Activated CD4-positive, alpha-beta T cell treated with anti-CD3 and anti-CD28 coated beads, Interleukin-2, amount 50 U/mL, for 24 hours (primary cell): ENCODE results near the gene PACSIN1.
"Not testable (repeated sequence)": the region's sequence is repeated elsewhere in the genome, so short reads cannot be mapped to it uniquely, and the experiment has no call there.

ENCODE experiments used
- DNase-seq, 2 donors: peaks; one replicate each; pipeline ENCODE4 v3.0.0-alpha.2; 2020; ENCODE audit warnings: low read depth in 1 of 2, low spot score in 1 of 2

Gene PACSIN1

DNA sequence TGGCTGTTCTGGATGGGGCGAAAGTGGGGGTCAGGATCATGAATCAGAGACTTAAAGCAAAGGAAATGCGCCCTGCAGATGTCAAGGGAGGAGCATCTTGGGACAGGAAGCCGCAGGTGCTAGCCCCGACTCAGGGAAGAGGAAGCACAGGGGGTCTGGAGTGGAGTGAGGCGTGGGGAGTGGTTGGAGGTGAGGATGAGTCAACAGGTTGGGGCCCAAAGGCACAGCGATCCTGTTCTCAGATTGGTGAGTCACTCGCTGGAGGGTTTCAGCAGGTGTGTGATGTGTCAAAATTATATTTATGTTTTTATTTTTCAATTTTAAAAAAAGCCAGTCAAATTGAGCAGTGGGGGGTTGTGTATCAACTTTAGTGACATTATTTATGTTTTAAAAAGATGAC lies 19.0 kb downstream of the PACSIN1 start:
- peak; percentile 35 to 70 for DNase-seq

DNA sequence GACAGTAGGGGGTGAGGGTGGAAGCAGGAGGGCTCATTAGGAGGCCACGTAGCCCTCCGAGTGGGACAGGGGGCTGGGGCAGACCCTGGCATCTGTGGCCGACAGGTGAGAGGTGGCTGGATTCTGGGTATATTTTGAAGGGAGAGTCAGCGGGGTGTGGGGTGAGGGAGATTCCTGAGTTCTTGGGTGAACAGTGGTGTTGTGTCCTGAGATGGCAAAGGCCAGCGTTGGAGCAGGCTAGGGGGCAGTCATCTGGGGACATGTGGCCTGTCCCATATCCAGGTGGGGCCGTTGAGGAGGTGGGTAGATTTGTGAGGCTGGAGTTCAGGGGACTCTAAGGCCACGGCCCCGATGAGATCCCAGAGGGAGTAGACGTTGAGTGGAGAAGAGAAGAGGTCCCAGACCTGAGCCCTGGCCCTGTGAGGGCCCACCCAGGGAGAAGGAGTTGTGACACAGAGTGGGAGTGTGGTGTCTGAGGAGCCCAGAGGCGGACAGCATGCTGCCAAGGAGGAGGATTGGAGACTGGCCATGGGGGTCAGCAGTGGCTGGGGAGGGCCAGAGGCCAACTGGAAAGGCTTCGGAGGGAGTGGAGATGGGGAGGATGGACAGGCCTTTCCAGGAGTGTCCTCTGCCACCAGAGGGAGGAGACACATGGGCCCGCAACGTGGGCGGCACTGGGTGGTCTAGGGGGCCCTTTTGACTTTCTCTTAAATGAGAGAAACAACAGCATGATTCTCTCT lies 19.6 kb downstream of the PACSIN1 start:
- no peak for DNase-seq

DNA sequence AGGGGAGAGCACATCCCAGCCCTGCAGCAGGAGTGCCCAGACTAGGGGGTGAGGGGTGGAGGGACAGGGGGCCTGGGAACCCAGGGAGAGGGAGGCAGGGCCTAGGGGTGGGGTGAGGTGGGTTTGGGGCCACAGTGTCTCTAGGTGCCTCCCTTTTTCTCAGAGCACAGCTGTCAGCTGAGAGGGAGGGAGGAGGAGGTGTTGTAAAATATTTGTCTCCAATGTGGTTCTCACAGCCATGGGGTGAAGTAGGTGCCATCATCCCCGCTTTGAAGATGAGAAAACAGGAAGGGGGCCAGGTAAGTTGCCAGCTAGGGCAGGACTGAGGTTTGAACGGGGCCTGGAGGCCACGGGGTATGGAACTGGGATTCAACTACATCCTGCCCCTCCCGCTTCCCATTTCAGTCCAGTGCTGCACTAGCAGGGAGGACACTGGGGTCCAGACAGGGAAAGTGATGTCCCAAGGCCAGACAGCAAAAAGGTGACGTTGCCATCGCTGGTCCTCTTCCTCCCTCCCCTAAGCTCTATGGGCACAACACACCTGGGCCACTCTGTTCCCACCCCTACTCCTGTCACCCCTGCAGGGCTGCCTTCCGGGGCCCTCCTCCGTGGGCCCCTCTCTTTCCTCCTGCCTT lies 20.3 kb downstream of the PACSIN1 start:
- DNase-seq, result no peak

DNA sequence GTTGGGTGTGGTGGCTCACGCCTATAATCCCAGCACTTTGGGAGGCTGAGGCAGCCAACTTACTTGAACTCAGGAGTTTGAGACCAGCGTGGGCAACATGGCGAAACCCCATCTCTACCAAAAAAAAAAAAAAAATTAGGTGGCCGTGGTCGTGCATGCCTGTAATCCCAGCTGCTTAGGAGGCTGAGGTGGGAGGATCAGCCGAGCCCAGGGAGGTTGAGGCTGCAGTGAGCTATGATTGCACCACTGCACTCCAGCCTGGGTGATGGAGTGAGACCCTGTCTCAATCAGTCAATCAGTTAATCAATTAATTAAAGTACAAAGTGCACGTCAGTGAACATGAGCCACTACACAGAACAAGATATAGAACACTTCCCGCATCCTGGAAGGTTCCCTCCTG lies 21.0 kb downstream of the PACSIN1 start:
- DNase-seq, result not testable (repeated sequence)

DNA sequence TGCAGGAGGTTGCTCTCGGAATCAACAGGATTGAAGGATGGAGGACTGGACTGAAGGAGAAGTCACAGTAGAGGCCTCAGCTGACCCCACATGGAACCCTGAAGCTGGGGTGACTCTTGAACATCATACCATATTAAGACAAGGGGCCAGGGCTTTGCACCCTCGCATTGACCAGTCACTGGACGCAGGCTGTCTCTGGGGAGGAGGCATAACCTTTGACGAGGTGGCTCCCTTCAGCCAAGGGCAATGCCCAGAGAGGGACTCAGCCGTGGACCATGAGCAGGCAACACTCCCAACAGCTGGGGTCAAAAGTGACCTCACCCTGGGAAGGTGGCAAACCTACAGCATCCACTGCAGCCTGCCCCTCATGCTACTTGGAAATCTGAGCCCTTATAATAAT lies 21.7 kb downstream of the PACSIN1 start:
- DNase-seq, result no peak

DNA sequence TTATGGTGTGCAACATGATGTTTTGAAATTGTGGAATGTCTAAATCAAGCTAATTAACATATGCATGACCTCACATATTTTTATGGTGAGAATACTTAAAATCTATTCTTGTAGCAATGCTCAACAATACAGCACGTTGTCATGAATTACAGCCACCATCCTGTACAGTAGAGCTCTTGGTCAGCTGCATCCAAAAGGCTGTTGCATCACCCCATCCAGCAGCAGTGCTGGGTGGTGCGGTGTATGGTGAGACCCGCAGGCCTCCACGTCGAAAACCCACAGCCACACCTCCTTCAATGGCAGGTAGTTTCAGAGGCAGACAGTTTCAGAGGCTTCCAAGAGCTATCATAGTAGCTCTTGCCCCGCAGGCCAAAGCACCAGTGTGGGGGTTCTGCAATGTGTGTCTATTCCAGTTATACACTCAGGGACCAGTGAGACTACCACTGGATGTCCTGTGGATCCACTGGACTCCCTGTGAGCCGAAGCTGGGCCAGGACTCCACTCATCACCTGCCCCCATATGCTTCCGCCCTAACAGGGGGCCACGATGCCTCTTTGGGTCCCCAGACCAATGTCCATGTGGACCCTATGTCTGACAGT lies 23.4 kb downstream of the PACSIN1 start:
- no peak for DNase-seq

DNA sequence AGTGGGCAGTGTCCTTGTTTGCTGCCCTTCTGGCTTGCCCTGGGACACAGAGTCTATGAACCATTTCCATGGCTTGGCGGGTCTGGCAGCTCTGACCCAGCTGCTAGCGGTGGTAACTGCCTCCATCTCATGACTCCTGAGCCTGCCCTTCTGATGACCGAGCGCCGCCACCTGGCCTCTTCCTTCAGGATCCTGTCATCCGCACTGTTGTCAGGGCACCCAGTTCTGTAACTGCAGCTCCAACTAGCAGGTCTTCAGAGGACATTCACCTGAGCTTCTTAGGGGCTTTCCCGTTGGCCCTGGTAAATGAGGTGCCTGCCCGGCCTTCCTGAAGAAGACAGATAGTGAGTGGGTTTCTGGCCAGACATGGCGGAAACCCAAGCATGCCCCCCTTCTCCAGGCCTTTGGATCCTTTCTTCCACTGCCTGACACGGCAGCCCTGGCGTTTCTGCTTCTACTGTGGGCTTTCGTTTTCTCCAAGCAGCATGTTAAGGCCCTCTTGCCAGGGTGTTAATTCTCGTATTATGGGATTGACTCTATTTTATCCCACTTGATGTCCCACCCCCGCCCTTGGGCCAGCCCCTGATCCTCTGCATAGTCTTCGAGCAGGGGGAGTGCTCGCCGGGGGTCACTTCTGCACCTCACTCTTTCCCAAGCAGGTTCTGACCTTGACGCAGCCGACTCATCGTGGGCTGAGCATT lies 24.7 kb downstream of the PACSIN1 start:
- no peak for DNase-seq

DNA sequence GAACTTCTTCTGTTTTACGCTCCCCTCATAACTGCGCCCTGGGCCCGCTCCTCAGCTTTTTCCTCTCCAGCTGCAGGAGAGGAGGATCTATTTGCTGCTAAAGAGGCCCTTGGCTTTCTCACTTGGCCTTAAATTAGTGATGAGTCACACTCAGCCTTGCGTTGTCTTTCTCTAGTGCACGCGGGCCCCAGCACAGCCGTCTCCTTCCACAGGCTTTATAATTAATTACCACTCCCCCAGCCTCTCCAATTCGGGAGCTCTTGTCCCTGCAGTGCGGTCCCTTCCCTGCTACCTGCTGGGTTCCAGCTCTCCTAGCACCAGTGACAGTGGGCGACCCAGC lies 25.2 kb downstream of the PACSIN1 start:
- DNase-seq, result no peak

DNA sequence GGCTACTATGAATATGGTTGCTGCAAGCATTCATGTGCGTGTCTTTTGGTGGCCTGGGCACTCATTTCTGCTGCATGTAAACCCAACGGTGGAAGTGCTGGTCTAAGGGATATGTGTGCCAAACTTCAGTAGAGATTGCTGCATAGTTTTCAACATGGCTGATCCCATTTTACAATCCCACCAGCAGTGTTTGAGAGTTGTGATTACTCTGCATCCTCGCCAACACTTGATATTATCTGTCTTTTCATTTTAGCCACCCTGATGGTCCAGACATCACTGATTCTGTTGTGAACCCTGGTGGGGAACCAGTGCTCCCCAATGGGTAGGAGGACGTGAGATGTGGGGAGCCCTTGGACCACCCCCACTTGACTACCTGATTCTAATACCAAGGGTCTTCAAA lies 27.5 kb downstream of the PACSIN1 start:
- DNase-seq, result no peak

DNA sequence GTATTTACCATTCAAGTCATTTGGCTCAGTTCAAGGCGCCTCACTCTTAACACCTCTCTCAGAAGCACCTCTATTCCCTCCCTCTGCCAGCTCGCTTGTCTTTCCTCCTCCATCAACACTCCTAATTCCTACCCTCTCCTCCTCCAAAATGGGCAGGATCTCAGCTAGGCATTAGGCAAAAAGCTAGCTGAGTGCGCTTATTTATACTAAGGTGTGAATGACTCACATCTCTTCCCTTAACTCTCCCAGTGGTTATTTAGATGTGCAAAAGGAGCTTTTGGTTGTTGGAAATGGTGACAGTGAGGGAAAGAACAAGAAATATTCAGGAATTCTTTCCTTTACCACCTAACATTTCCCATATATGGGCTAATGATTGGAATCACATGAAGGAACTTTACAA lies 29.1 kb downstream of the PACSIN1 start:
- DNase-seq, result no peak

DNA sequence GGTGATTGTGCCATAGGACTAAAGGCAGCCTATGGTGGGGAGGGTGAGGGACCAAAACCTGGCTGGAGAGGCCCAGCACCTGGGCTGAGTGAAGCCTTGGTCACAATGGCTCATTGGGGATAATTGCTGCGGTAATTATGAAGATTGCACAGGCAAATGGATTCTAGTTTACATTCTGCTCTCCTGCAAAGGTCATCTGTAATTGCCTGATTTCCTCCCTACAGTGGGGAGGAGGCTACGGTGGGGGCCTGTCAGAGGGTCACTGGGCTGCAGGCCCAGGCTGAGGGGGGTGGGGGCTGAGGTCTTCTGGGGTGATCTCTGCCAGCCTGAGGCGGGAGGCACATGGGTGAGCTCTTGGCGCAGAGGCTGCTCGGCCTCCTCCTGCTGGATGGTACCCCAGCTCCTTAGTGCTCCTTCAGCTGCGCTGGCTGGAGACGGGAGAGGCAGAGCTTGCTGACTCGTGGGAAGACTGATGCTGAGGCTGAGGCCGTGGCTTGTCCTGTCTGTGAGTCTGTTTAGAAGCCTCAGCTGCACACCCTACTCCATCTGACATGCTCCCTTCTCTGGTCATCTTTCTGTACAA lies 30.3 kb downstream of the PACSIN1 start:
- DNase-seq, result no peak

DNA sequence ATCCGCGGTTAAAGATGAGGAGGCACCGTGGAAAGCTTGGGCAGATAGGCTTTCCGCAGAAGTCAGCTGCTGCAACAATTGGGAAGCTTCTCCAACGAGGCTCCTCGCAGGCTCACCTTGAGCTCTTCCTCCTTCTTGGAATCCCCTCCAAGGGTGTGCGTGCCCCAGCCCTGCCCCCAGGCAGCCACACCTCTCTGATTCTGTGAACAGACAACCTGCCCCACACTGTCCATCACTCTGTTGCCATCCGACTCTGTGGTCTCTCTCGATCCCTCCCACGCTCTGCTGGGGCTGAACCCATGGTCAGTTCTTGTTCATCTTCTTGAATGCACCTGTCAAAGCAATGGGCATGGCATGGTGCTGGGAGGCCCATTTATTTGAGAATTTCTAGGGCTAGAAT lies 31.5 kb downstream of the PACSIN1 start:
- no peak for DNase-seq

DNA sequence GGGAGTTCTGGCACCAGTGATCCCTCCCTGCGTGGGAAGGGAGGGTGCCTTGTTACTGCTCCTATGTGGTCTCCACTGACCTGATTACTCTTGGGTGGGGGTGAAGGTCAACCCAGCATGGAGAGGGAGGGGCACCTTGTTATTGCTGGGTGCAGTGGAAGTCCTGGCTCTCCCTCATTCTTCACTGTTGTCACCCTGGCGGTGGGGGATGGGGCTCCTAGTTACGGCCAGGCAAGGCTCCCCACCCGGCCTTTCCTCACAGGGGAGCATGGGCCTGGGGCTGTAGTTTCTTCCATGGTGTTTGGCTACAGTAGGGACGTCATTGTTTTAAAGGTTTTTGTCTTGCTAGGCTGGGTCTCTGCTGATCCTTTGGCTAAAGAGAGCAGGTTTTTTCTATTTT lies 40.8 kb downstream of the PACSIN1 start:
- no peak for DNase-seq

DNA sequence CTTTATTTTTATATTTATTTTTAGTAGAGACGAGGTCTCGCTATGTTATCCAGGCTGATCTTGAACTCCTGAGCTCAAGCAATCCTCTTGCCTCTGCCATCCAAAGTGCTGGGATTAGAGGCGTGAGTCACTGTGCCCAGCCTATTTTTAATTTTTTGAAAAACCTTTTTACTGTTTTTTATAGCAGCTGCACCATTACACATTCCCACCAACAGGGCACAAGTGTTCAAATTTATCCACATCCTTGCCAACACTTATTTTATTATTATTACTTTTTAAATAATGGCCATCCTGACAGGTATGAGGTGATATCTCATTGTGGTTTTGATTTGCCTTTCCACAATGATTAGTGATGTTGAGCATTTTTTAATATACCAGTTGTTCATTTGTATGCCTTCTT lies 42.5 kb downstream of the PACSIN1 start:
- DNase-seq, result no peak

DNA sequence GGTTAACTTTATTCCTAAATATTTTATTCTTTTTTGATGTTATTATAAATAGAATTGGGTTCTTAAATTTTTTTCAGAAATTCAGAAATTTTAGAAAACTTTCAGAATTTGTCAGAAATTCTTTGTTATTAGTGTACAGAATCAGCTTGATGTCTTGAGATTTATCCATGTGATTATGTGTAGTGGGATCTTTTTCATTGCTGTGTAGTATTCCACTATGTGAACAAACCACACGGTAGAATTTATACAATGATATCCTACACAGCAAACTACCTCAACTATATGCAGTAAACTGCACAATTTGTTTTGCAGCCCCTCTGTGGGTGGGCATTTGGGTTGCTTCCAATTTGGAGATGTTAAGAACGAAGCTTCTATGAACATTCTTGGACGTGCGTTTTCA lies 43.9 kb downstream of the PACSIN1 start:
- no peak for DNase-seq

DNA sequence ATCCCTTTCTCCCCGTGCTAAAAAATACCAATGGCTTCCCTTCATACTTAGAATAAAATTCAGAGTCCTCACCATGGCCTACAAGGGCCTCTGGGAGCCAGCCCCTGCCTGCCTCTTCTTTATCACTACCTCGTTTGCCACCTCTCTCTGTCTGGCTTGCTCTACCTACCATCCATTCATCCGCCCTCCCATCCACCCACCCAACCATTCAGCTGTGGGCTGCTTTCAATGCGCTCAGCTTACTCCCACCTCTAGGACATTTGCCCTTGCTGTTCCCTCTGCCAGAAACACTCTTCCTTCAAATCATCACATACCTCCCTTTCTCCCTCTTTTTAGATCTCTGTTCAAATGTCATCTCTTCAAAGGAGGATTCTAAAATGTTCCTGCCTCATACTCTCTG lies 44.4 kb downstream of the PACSIN1 start:
- DNase-seq, result no peak

DNA sequence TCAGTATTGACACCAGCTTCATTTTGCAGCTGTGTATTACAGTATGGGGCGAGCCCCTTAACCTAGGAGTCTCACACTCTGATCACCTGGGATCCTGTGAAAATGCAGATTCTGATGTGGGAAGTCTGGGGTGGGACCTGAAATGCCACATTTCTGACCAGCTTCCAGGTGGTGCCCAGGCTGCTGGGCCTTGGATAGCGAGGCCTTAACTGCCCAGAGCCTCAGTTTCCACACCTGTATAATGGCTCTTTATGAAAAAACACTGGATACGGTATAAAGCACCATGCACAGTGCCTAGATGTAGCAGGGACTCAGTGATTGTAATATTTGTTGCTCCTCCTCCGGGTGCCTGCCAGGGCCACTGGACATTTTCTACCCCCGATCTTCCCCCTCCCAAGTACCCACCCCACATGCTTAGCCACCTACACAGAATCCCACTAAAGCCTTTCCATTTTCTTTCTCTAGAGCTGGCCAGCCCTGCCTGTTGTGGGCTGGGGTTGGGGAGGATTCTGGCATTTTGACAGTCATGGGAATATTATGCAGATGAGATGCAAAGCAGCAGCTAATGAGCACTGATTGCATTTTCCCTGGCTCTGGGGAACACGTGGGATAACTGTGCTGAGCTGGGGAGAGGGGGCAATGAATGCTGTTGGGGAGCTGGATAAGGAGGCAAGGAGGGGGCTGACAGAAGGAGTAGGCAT lies 45.5 kb downstream of the PACSIN1 start:
- DNase-seq, result no peak

DNA sequence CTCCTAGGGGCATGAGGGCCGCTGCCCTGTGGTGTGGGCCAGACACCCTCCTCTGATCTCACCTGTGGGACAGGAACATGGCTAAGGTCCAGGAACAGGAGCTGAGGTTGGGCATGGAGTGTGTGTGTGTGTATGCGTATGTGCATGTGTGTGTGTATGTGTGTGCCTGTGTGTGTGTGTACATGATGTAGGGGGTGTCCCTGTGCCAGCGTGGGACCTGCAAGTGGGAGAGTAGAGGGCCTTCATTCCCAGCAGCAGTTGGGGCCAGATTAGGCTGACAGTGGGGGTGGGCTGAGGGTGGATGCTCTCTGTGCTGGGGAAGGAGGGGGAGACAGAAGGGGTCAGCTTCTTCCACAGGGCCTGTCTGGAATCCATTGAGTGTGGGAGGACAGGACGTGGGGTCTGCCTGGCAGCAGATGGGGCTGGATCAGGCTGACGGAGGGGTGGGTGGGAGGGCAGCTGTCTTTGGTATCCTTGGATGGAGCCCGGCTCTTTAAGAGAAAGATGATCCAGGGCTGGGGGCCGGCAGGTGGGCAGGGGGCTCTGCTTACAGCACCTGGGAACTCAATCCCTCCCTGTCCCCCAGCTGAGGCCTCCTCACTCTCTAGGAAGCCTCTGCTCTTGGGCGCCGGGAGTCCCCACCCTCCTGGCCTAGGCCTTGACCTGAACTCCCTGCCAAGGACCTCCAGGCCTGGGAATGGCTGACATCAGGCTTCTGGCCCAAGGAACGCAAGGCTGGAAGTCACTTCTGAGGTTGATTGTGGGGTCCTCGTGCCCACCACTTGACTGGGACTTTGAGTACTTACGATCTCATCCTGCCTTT lies 46.2 kb downstream of the PACSIN1 start:
- DNase-seq, result no peak

DNA sequence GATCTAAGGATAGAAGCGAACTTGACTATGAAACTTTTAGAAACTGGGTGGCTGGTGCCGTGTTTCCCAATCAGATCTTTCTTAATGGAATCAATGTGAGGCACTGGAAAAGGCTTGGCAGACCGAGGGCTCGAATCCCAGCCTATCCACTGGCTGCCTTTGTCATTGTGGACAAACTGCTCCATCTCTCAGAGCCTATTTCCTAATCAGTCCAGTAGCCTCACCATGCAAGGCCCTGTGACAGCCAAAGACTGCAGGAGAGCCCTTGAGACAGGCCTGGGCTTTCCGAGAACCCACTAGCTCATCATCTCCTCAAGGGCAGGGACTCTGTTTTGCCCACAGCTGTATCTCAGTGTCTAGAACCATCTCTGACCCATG lies 46.9 kb downstream of the PACSIN1 start:
- no peak for DNase-seq

DNA sequence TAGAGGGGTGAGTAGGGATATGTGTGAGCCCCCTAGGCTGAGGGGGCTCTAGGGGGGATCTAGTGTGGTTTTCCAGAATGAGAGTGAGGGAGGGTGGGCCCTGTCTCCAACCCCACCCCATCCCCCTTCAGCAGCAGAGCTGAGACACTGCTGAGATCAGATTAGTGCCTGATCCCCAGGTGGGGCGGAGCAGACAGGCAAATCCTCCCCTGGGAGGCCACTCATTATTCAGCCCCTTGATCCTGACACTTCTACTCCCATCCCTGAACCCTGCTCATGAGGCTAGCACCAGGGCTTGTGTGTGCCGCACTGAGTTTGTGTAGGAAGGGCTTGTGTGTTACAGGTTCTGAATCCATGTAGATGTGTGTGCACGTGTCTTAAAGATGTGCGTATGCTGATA lies 47.8 kb downstream of the PACSIN1 start:
- DNase-seq, result no peak
